ENCODE results near the gene PIGU.
"Not testable (repeated sequence)": the region's sequence is repeated elsewhere in the genome, so short reads cannot be mapped to it uniquely, and the experiment has no call there.

DNA sequence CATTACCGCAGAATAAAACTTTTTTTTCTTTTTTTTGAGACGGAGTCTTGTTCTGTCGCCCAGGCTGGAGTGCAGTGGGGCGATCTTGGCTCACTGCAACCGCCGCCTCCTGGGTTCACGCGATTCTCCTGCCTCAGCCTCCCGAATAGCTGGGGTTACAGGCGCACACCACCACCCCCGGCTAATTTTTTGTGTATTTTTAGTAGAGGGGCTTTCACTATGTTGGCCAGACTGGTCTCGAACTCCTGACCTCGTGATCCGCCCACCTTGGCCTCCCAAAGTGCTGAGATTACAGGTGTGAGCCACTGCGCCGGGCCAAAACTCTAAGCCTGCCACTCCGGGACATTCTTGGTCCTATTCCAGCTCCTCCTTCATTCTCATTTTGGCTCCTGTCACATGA, 162.9 kb downstream of the PIGU start:
- TF ChIP-seq CTCF (conservative IDR thresholded peaks at IDR 0.05); EZH2 (IDR thresholded peaks at IDR 0.05; ENCODE audit: low read depth): not testable (repeated sequence)
